Stimulated activated CD8-positive, alpha-beta memory T cell treated with anti-CD3 and anti-CD28 coated beads, Interleukin-12 subunit alpha, Interleukin-12 subunit beta, amount 100 ng/mL, for 24 hours (primary cell): ENCODE results near the gene RETN.

Experiments used
- DNase-seq: peaks from one replicate; pipeline ENCODE4 v3.0.0-alpha.2; 2020; ENCODE audit errors: extremely low read depth

Gene RETN, protein sequence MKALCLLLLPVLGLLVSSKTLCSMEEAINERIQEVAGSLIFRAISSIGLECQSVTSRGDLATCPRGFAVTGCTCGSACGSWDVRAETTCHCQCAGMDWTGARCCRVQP

DNA sequence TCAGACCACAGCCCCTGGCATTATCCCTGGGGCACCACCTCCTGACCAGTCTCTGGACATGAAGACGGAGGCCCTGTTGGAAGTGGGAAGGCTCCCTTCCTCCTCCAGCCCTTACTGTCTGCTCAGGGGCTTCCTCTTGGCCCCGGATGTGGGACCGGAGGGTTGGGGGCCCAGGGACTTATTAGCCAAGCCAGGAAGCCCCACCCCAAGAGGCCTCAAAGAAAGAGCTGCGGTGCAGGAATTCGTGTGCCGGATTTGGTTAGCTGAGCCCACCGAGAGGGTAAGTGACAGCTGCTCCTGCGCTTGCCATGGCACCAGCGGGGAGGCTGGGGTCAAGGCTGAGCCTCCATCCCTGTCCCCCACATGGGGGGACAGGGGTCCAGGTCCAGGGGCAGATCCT lies at the start of gene RETN:
Gene RETN, plus strand, starts transcription at position 208 of the 400 bp plus-strand sequence. CDS start 278 bp downstream, outside the sequence.
- DNase-seq = no peak

DNA sequence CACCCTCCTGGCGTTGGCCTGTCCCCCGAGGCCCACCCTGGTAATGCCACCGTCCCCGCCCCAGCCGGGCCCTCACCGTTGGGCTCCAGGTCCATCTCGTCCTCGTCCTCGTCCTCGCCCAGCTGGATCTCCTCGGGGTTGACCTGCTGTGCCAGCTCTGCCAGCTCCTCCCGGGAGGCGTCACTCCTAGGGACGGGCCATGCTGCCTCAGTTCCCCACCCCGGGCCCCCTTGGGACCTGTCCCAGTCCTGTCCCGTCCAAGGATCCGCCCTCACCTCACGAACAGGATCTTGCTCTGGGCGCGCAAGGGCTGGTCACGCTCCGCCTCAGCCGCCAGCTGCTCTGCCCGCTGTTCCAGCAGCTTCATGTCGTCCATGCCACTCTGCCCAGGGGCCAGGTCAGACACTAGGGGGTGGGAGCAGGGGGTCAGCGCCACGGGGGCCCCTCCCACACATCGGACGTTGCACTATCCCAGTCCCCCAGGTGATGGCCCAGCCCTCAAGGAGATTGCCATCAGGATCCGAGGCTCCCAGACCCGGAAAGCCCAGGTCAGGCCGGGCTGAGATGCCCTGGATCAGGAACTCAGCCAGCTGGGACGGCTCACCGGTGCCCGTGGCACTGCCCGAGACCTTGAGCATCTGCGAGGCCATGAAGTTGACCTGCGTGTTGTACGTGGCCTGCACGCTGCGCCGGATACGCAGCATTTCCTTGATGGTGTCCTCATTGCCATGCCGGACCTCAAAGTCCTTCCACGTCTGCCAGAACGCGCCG lies 49.0 kb upstream of the RETN start:
- no peak for DNase-seq

DNA sequence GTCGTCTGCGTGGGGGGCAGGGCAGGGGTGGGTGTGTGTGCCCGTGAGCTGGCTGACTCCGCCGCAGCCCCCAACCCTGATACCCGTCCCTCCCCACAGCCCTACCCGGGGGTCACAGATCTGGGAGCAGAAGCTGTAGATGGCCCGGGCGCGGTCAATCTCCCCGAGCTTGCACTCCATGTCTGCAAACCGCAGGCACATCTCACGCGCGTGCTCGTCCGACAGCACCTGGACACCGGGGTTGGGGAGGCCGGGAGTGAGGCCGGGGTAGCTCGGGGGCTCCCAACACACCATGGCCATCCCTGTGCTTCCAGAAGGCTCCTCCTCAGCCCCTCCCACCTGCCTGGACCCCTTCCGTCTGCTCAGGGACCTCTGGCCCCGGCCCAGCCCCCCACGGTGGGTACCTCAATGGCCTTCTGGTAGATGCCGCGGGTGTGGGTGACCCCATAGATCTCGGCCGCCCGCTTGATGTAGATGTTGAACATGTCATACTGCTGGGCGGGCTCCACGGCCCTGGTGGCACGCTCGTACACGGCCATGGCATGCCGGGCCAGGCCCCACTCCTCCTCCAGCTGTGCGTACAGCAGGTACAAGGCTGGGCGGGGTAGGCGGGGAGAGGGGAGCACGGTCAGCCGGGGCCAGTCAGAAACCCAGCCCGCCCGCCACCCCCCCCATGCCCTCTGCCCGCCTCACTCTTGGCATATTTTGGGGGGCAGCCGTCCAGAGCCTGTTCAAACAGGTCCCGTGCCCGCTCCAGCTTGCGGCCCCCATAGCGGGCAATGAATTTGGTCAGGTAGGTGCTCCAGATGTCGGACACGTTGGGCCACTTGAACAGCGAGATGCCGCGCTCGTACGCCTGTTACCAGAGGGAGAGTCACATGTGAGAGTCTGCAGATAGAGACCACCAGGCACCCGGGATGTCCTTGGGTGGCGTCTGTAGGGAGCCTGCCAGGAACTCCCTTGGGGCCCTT lies 48.1 kb upstream of the RETN start:
- DNase-seq = no peak

GRCh38 chr19:7622933-7623685 lies 45.7 kb upstream of the RETN start:
- DNase-seq = no peak

GRCh38 chr19:7623725-7624603 lies 44.9 kb upstream of the RETN start:
- no peak for DNase-seq

- no peak for DNase-seq
Observed at GRCh38 chr19:7624810-7625209, 44.0 kb upstream of the RETN start.

GRCh38 chr19:7625763-7626372 lies 43.0 kb upstream of the RETN start:
- DNase-seq = no peak

DNA sequence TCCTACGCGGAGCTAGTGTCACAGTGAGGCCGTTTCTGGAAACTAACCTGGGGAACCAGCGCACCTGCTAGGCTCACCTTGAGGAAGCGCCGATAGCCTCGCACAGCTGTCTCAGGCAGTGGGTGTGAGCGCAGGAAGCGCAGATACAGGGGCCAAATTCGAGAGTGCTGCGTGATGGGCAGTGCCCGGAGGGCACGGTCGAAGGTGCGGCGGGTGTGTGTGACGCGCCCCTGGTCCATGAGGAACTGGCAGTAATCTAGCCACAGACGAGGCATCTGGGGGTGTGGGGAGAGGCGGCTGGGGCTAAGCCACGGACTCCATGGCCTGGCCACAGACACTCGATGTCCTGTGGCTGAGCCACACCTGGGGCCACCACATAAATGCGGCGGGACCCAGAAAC lies 41.7 kb upstream of the RETN start:
- no peak for DNase-seq

GRCh38 chr19:7628589-7629311 lies 40.1 kb upstream of the RETN start:
- DNase-seq = no peak

GRCh38 chr19:7629347-7630054 lies 39.3 kb upstream of the RETN start, which contains the start of the genes PET100 and XAB2:
TSS of gene PET100 (plus strand) at chr19:7629793. CDS start at chr19:7629834, 41 bp downstream.
TSS of gene XAB2 (minus strand) at chr19:7629545. CDS start at chr19:7629527, 18 bp downstream.
- peak; percentile 78 for DNase-seq

GRCh38 chr19:7631577-7631976 lies 37.3 kb upstream of the RETN start:
- no peak for DNase-seq

GRCh38 chr19:7632340-7633203 lies 36.3 kb upstream of the RETN start:
- no peak for DNase-seq

DNA sequence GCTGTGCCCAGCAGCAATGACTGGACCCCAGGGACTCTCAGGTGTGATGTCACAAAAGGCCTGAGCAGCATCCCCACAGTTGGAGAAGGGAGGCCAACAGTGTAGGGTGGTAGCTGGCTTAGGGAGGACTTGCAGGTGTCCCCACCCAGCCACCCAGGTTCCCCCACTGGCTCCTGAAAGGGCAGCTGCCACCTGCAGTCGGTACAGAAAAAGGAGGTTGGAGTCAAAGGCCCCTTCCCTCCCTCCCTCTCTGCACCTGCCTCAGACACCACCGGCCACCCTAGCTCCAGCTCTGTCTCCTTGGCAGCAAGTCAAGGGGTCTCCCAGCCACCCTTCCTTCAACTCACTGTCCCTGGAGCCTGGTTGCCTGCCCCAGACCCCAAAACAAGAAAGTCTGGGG lies 35.2 kb upstream of the RETN start, which contains the start of gene PCP2:
Gene PCP2, minus strand, starts transcription at position 22 of the 400 bp plus-strand sequence. CDS start 262 bp downstream, outside the sequence.
- DNase-seq = no peak

DNA sequence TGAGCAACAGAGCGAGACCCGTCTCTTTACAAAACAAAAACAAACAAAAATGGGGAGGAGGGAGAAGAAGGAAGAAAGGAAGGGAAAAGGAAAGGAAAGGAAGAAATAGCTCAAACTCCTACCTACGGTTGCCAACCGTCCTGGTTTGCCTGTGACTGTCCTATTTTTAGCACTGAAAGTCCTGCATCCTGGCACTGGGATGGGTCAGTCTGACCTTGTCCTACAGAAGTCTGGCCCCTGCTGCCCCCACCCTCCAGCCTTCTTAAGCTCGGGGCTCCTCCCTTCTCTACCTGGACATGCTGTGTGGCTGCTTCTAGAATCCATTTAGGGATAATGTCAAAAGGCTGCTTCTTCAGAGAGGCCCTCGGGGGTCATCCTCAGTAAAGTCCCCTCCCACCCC lies 33.2 kb upstream of the RETN start:
- no peak for DNase-seq

DNA sequence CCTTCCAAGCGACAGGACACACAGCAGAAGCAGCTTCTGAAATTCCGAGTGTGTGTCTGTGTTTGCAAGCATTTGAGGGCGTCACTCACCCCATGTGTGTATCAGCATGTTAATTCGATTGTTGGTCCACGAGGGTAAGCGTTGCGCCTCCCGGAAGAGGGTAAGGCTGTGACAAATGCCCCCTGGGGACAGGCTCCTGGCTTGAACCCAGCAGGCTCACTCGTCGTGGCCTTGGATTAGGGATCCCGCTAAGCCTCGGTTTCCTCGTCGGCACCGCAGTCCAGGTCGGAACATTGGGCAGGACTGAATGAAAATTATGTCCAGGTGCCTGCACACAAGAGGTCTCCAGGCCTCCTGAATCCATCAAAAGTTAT lies 32.5 kb upstream of the RETN start:
- no peak for DNase-seq

DNA sequence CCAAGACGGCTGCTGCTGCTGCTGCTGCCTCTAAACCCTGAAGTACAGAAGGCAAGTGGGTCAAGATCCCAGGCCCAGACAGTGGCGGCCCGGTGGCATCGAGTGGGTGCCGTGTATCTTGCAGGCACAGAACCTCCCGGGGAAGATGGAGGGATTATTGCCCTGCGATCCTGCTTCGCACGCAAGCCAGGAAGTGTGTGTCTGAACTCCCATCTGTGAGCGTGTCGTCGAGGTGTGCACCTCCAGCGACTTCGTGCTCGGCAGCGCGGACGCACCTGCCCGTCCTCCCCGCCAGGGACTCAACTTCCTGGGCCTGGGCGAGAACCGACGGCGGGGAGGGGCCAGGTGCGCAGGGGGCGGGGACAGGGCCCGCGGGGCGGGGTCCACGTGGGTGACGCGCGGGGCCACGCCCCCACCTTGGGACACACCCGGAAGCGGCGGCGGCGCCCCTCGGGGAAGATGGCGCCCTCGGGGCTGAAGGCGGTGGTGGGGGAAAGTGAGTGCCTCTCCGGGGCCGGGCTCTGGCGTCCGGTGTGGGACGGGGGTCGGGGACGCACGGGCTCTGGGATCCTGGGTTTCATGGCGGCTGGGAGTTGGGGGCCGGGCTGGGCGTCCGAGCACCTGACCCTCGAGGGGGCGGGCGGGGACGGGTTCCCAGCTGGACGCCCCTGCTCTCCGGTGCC lies 32.0 kb upstream of the RETN start, which contains the start of gene STXBP2:
Gene STXBP2, plus strand, starts transcription at position 420 of the 683 bp plus-strand sequence. Its CDS starts 40 bp downstream, at position 460.
- peak; percentile 73 for DNase-seq
